ENCODE results near the gene ADARB1.

- TF ChIP-seq CTCF (conservative IDR thresholded peaks at IDR 0.05; ENCODE audit: low read depth, low read length) (no peak), RCOR1 (IDR thresholded peaks at IDR 0.05; ENCODE audit: insufficient replicate concordance, low read length) (no peak), SMC3 (IDR thresholded peaks at IDR 0.05; ENCODE audit: low read depth, low read length) (no peak), POLR2A (IDR thresholded peaks at IDR 0.05; ENCODE audit: low read depth, low read length) (no peak), MAFK (IDR thresholded peaks at IDR 0.05; ENCODE audit: low read depth, low read length) (no peak), FOS (IDR thresholded peaks at IDR 0.05; ENCODE audit: low read depth, low read length) (no peak), RFX5 (IDR thresholded peaks at IDR 0.05; ENCODE audit: low read depth, low read length) (no peak), BHLHE40 (IDR thresholded peaks at IDR 0.05; ENCODE audit: low read depth, low read length) (no peak), CEBPB (IDR thresholded peaks at IDR 0.05; ENCODE audit: low read depth, low read length) (peak; percentile 46), NFE2L2 (IDR thresholded peaks at IDR 0.05; ENCODE audit: low read depth, low read length) (no peak), RAD21 (IDR thresholded peaks at IDR 0.05; ENCODE audit: low read length) (no peak), CHD1 (IDR thresholded peaks at IDR 0.05; ENCODE audit: low read depth, low read length) (no peak), MAZ (IDR thresholded peaks at IDR 0.05; ENCODE audit: borderline replicate concordance, low read depth, low read length) (no peak)
Measured at GRCh38 chr21:45220071-45220481, 145.7 kb downstream of the ADARB1 start.

Data from IMR-90 (cell line).